Lower lobe of right lung (tissue), 2 donors: ENCODE measurements around the gene CCDC159. TPM values are rescaled to one million over a fixed set of nuclear protein-coding genes. Genes with fewer than 3 reads are reported as not detected.
"Not testable (repeated sequence)": the region's sequence is repeated elsewhere in the genome, so short reads cannot be mapped to it uniquely, and the experiment has no call there.

ENCODE experiments used
- ATAC-seq, 2 donors: fragments of 200-7000 bp; cut with Tn5 transposase; one replicate each; pipeline ENCODE4 v1.9.1; 2020 to 2022; ENCODE audit warnings: mild to moderate bottlenecking in 2 of 2, moderate library complexity in 2 of 2
- DNase-seq: peaks from one replicate; pipeline ENCODE4 v3.0.0-alpha.2; 2020
- H3K27ac ChIP-seq: fragments of 200-600 bp; one replicate; pipeline ENCODE4 v1.8.0; 2022
- H3K27me3 ChIP-seq: fragments of 200-600 bp; one replicate; pipeline ENCODE4 v1.8.0; 2022; ENCODE audit warnings: low read depth
- H3K36me3 ChIP-seq: fragments of 200-600 bp; one replicate; pipeline ENCODE4 v1.8.0; 2022; ENCODE audit warnings: mild to moderate bottlenecking
- H3K4me1 ChIP-seq: fragments of 200-600 bp; one replicate; pipeline ENCODE4 v1.8.0; 2022
- H3K4me3 ChIP-seq: fragments of 200-600 bp; one replicate; pipeline ENCODE4 v1.8.0; 2022; ENCODE audit warnings: mild to moderate bottlenecking
- H3K9me3 ChIP-seq: fragments of 200-600 bp; one replicate; pipeline ENCODE4 v1.8.0; 2022
- intact Hi-C: fragments of 100-400 bp; cut with DNase I; formaldehyde crosslinking; loops from one replicate; pipeline ENCODE4 v1.11.0; 2022
- total RNA-seq: library from RNA; stranded (reverse); fragmentation: NEBNext Ultra II Directional; extraction: Animal tissue kit (Norgen Biotek cat#: 25700); gene quantifications from one replicate; pipeline ENCODE4 v1.2.1, GENCODE V29; 2021
- TF ChIP-seq, protein P1 (sequence below): fragments of 200-600 bp; IDR thresholded peaks from one replicate; pipeline ENCODE4 v1.8.0; 2022; ENCODE audit warnings: antibody characterized with exemption, mild to moderate bottlenecking
- donor health status: DM: no; HTN: yes; CAD: no; lungs with severe emphysema.

The CCDC159 gene
- total RNA-seq, 1 donor from 2014 or later, result 37.3 TPM

DNA sequence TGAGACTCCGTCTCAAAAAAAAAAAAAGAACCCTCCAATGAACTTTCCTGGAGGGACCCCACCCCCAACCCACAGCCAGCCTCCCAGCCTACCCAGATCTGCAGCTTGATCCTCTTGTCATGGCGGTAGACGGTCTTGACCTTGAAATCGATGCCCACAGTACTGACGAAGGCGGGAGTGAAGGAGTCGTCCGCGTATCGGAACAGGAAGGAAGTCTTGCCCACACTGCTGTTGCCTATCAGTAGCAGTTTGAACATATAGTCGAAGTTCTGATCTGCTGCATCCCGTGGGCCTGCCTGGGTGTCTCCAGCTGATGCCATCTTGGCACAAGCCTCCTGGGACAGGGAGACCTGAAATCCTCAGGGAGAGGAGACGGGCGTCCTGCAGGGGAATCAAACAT, 9.2 kb upstream of the CCDC159 start:
- no peaks in the 10 kb centered on the region for H3K27me3 ChIP-seq
- ATAC-seq (no peak), DNase-seq (no peak)
- H3K4me3 ChIP-seq, result no peak overlapping the region
- TF ChIP-seq, protein P1, sequence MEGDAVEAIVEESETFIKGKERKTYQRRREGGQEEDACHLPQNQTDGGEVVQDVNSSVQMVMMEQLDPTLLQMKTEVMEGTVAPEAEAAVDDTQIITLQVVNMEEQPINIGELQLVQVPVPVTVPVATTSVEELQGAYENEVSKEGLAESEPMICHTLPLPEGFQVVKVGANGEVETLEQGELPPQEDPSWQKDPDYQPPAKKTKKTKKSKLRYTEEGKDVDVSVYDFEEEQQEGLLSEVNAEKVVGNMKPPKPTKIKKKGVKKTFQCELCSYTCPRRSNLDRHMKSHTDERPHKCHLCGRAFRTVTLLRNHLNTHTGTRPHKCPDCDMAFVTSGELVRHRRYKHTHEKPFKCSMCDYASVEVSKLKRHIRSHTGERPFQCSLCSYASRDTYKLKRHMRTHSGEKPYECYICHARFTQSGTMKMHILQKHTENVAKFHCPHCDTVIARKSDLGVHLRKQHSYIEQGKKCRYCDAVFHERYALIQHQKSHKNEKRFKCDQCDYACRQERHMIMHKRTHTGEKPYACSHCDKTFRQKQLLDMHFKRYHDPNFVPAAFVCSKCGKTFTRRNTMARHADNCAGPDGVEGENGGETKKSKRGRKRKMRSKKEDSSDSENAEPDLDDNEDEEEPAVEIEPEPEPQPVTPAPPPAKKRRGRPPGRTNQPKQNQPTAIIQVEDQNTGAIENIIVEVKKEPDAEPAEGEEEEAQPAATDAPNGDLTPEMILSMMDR, result no peak
- no peaks in the 10 kb centered on the region for H3K9me3 ChIP-seq
- H3K27ac ChIP-seq, result no peak overlapping the region
- H3K36me3 ChIP-seq, result peaks cover 54% of the 10 kb centered on the region
- intact Hi-C loops, result no loop called here
- H3K4me1 ChIP-seq, result peaks cover 20% of the 10 kb centered on the region

- ATAC-seq, result no peak
- H3K27me3 ChIP-seq, result no peaks in the 10 kb centered on the region
- H3K27ac ChIP-seq, result peak overlapping the region; percentile 81
- DNase-seq, result no peak
- peaks cover 20% of the 10 kb centered on the region for H3K4me1 ChIP-seq
- TF ChIP-seq, protein P1, result no peak
- intact Hi-C loops, result no loop called here
- H3K9me3 ChIP-seq, result no peaks in the 10 kb centered on the region
- H3K4me3 ChIP-seq, result peak overlapping the region; percentile 92
- H3K36me3 ChIP-seq, result peaks cover 52% of the 10 kb centered on the region
Observed at GRCh38 chr19:11338121-11338520, 8.2 kb upstream of the CCDC159 start.

GRCh38 chr19:11338569-11339253, 7.6 kb upstream of the CCDC159 start:
- Histone ChIP-seq H3K4me3 (peak overlapping the region; percentile 92), H3K36me3 (peaks cover 46% of the 10 kb centered on the region), H3K27ac (peak overlapping the region; percentile 81), H3K9me3 (no peaks in the 10 kb centered on the region), H3K27me3 (no peaks in the 10 kb centered on the region), H3K4me1 (peaks cover 24% of the 10 kb centered on the region)
- DNase-seq, result peak; percentile 60
- peak; percentile 66 to 73 for ATAC-seq
- intact Hi-C loops, result no loop called here
- TF ChIP-seq, protein P1, result no peak

DNA sequence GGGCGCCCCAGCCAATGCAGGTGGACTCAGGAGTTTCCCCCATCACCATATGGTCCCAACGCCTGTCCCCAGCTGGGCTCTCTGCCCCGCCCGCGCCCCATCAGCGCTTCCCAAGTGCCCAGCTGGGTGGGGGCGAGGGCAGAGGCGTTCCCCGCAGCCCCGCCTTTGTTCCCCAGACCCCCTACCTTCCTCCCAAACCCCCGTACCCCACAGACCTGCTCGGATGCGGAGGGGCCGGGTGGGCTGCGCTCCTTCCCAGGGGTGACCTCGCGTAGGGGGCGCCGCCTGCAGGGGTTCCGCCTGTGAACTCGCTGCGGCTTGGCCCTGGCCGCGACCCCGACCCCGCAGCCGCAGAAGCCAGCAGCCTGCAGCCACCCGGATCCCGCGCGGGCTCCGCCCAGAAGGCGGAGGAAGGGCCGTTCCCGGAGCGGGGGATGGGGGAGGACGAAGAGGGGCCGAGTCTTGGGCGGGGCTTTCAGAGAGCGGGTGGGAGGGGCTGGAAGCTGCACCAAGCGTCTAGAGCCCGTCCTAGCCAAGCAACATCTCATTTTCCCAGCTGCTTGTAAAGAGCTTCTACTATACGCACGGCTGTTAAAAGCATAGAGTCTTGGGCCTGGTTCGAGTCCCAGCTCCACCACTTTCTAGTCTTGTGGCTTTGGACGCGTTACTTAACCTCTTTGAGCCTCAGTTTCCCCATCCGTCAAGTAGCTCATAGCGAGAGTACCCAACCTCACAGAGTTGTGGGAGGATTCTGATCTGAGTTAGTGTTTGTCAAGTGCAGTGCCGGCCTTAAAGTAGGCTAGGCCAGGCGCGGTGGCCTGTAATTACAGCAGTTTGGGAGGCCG, 6.8 kb upstream of the CCDC159 start, which contains the start of gene RAB3D:
Gene RAB3D, minus strand, starts transcription at position 404 of the 845 bp plus-strand sequence. CDS start 2,258 bp downstream, outside the sequence.
- DNase-seq, result peak; percentile 95
- TF ChIP-seq, protein P1, result no peak
- intact Hi-C loops, result no loop called here
- peaks cover 39% of the 10 kb centered on the region for H3K36me3 ChIP-seq
- peak; percentile 96 to 97 for ATAC-seq
- no peaks in the 10 kb centered on the region for H3K27me3 ChIP-seq
- peaks cover 32% of the 10 kb centered on the region for H3K4me1 ChIP-seq
- no peaks in the 10 kb centered on the region for H3K9me3 ChIP-seq
- H3K4me3 ChIP-seq, result peak within 1 kb of the TSS; percentile 92
- H3K27ac ChIP-seq, result peak within 1 kb of the TSS; percentile 81

- H3K9me3 ChIP-seq, ATAC-seq, H3K27me3 ChIP-seq, DNase-seq, intact Hi-C loops: not testable (repeated sequence)
- peak overlapping the region; percentile 92 for H3K4me3 ChIP-seq
- peaks cover 38% of the 10 kb centered on the region for H3K4me1 ChIP-seq
- H3K36me3 ChIP-seq, result peaks cover 32% of the 10 kb centered on the region
- H3K27ac ChIP-seq, result peak overlapping the region; percentile 81
Observed at GRCh38 chr19:11340099-11340467, 6.2 kb upstream of the CCDC159 start.

- intact Hi-C loops, result no loop called here
- ATAC-seq (no peak), DNase-seq (no peak)
- Histone ChIP-seq H3K9me3 (no peaks in the 10 kb centered on the region), H3K4me1 (peaks cover 51% of the 10 kb centered on the region), H3K36me3 (peaks cover 14% of the 10 kb centered on the region), H3K27ac (no peak overlapping the region), H3K4me3 (no peak overlapping the region), H3K27me3 (no peaks in the 10 kb centered on the region)
- TF ChIP-seq, protein P1, result no peak
Observed at GRCh38 chr19:11342429-11342828, 3.9 kb upstream of the CCDC159 start.
